DMS53 treated with DMSO at 0.1 percent for 48 hours (cell line): ENCODE data around the gene DNAL1.

Experiments used
- DNase-seq: peaks from one replicate; lab custom pipeline; 2025; ENCODE audit not compliant: unreplicated experiment; lab: John Stamatoyannopoulos, UW

DNAL1 gene

DNA sequence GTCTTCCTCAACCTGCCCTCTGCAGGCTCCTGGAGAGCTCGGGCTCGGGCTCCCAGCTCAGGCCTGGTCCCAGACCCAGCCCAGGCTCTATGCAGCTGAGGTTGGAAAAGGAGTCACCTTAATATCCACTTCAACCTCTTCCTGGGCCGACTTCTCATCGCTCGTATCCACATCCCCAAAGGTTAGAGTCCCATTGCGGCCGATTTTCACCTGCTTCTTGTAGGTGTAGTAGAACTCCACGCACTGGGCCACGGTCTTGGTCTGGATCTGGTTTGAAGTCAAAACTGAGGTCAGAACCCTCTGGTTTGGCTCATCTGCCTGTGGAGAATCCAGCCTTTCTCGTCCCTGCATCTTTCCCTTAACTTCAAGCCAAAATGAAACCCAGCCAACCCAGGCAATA, 77.8 kb downstream of the DNAL1 start:
- DNase-seq: no peak

DNA sequence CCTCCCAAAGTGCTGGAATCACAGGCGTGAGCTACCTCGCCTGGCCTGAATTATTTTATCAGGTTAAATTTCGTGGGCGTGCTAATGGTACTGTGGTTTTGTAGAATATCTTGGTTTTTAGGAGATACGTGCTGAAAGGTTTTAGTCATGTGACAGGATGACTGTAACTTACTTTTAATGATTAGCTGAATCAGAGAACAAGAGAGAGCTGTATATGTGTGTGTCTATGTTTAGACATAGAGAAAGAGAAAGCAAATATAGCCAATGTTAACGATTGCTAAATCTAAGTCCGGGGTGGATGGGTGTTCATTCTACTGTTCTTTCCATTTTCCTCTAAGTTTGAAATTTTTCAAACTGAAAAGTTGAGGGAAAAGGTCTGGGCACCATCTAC, 78.6 kb downstream of the DNAL1 start:
- no peak for DNase-seq

DNA sequence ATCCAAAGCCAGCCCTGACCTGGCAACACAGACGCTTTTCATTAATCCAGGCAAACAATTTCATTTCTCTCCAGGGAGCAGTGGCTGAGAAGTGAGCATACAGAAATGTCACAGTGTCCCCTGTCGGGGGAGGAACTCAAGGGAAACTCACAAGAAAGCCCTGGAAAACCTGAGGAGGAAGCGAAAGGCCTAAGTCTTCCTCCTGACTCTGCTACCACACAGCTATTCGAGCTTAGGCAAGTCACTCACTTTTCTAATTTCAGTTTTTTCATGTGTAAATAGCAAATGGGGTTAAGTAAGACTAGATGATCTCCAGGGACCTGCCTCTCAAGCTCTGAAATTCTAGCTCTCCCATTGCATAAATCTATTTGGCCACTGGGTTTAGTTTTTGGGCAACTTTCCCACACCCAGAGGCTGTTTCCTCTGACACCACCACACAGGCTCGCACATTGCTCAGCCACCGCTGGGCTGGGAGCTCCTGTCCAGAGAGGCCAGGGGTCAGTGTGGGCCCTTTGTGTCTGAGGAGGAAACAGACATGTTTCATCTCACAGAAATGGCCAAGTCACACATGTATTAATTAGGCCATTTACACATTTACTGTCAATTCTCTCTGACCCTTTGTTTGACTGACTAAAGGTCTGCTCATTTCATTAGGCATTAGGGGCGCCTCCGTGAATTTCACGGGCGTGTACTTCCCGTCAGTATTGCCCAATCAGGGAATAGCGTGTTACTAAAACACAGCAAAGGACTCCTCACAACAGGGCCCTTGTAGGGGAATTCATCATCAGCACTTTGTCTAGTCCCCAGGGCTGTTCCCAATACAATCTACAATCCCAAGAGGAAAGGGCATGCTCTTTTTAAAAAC, 79.2 kb downstream of the DNAL1 start:
- no peak for DNase-seq

DNA sequence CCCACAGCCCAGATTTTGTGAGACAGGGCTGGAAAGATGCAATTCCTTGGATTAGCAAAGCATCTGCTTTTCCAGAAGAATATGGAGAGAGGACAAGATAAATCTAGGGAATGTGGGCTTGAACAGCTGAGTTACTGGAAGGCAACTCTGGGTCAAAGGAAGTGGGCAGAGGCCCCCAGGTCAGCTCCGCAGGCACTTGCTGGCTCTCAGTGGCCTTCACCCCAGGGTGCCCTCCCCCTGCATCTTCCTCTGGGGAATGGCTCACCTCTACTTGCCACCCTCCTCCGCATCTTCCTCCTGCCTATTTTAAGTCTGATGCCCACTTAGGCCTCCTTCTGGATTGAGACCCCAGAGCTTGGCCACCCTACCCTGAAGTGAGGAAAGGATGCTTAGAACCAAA, 79.9 kb downstream of the DNAL1 start:
- no peak for DNase-seq

DNA sequence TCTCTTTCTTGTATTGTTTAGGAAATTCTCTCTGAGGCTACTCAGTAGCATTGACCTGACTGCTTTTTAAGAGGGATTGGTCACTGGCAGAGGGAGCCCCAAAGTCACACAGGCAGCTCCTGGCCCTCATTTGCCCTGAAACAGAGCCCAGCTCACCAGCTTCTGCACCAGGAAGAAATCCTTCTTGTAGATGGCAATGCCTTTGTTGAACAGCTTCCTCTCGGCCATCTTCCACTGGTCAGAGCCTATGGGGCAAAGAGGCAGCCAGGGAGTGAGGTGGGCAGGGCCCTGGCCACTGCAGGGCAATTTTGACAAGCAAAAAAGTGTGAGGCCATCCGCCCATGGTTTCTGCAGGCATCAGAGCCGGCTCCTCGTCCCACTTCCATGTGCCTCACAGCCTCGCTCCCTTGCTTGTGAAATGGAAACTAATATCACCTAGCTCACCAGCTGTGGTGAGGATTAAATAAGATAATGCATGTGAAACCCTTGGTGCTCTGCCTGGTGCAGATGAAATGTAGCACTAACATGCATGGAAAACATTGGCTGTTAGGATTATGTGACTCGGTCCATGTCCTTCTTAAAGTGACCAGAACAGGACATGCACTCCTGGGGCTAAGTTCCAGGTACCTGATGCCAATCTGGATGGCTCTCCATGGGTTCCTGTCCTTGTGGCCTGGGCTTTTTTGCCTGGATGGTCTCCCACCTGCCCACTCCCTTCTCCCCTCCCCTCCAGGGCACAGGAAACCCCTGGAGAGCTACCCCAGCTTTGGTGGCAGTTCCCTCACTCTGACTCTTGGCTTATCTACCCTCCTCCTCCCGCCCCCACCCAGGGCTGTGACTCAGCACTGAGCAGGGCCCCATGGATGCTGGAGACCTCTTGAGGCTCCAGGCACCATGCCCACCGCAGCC, 80.6 kb downstream of the DNAL1 start:
- no peak for DNase-seq

DNA sequence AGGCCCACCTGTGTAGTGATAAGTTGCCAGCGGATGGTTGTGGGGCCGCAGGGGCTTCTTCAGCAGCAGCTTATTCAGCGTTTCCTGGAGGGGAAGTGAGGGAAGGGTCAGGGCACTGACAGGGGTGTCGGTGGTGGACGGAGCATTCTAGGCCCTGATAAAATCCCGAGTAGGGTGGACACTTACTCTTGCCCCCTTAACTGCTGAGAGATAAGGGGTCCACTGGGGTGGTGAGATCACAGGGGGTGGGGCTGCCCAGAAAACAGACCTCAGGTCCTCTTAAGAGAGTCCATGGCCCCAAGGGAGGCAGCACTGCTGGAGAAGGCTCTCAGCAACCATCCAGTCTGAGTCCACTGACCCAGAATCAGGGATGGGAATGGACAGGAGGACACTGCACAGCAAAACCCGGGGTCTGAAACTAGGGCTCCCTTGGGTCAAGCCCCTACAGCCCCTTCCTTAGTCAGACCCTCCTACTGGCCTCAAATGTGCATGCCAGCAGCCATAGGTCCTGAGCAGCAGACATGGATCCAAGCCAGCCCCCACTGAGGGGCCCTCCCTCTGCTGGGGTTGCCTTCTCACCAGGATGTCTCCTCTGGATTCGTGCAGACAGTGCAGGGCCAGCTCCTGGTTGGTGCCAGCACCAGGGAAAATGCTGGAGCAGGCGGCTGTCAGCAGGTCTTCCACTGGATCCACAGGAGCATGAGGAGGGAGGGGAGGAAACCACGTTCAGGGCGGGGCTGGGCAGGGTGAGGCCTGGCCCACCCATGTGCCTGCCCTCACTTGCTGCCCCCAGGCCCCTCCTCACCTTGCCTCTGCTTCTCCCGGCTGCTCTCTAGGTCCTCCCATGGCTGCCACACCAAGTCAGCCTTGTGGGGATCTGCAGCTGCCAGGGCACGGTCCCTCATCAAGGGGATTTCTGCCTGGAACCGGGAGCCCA, 81.5 kb downstream of the DNAL1 start:
- no peak for DNase-seq

DNA sequence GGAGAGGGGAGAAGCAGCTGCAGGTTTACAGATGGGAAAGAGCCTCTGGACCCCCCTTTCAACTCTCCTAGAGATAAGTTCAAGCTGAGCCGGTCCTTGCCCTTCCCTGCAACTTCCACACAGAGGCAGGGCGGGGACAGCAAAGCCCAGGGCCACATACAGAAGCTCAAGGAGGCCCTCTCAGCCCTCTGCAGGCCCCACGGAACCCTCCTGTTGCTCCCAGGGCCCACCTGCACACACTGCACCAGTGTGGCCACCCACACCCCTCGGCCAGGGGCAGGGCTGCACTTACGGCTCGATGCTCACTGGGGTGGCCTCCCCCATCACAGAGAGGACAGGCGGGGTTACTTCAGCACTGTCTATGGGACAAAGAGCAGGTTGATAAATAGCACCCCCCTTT, 82.4 kb downstream of the DNAL1 start:
- no peak for DNase-seq

DNA sequence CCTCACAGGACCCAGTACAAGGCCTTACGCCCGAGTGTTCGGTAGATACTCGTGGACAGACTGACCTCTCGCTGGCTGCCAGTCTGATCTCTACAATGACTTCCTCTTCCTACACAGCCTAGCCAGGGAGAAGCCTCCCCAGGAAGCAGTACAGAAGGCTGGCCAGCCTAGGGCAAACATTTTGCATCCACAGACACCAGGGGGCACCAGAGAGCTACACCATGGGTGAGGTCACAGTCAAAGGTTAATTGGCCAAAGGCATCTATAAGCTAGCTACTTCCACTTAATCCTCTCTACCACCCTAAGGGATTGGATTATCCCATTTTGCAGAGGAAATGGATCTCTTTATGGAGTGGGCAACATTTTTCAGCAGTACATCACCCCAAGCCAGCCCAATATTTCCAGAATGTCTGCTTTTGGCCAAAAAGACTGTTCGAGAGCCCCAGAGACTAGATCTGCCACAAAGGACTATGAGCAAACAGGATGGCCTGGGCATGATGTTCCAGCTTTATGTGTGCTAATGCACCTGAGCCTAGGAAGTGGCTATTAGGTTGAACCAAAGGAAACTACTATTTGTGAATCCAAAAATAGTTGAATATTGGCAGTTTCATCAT, 84.0 kb downstream of the DNAL1 start:
- peak; percentile 63 for DNase-seq

DNA sequence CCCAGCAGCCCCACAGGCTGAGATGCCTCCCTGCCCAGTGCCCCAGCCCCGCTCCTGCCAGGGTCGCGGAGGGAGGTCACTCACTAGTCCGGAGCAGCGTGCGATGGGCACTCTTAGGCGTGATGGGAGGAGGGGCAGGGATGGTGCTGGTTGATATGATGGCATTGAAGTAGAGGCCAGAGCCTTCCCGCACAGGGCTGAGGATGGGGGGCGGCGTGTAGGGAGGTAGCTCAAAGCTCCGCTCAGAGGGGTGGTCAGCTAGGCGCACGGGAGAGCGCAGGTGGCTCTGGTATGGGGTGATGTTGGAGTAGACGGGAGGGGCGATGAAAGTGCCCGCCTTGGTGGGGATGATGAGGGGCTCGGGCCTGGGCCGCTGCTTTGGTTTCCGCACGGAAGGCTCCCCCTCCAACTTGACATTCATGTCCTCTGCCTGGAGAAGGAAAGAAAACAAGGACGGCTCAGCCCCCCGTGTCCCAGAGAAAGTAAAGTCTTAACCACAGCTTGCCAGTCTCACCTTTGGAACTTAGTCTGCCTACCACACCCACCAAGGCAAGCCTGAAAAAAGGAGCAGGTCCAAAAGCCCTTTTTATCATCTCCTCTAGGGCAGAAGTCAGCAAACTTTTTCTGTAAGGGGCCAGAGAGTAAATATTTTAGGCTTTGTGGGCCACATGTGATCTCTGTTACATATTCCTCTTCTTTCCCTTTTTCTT, 84.9 kb downstream of the DNAL1 start:
- DNase-seq: no peak

DNA sequence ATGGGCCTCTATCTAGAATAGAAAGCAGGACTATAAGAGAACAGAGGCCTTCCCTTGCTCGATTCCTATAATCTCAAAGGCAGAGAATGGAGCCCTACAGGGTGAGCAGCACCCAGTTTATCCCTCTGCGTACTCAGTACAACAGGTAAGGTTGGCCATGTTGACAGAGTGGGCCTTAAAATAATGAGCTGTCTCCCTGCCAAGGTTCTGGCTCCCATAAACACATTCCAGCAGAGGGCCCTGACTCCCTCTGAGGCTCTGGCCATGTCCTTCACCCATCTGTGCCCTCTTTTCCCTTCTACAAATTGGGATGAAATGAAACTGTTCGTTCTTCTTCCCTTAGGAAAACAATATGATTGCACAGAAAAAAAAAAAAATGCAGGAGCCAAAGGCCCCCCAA, 86.3 kb downstream of the DNAL1 start:
- no peak for DNase-seq

DNA sequence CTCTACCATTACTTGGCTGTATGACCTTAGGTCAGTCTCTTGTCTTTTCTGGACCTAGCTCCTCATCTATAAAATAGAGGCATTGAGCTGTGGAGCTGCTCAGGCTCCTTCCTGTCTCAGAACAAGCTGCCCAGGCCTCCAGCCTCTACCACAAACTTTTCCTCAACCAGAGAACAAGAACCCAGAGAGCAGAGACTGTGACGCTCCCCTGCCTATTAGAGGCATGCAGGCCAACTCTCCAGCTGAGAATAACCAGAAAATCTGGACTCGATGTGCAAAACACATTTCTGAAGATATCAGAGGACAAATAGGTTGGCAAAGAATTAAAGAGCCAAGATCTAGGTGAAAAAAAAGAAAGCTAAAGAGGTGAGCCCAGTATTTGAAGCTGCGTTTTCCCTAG, 87.2 kb downstream of the DNAL1 start:
- no peak for DNase-seq

DNA sequence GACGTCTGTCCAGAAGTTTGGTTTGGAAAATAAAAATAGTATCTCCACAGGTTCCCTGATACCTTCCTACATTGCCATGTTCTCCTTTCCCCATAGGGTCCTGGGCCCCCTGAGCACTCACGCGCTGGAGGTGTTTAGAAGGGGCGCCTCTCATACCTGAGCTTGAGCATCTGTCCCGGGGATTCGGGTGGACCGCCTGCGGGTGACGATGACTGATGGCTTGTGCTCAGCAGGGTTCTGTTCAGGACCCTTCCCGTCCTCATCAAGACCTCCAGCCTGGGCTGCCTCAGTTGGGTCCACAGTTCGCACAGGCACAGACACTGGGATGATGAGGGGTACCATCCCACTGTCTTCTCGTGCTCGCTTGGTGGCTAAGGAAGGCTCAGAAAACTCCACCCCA, 92.1 kb downstream of the DNAL1 start:
- no peak for DNase-seq

DNA sequence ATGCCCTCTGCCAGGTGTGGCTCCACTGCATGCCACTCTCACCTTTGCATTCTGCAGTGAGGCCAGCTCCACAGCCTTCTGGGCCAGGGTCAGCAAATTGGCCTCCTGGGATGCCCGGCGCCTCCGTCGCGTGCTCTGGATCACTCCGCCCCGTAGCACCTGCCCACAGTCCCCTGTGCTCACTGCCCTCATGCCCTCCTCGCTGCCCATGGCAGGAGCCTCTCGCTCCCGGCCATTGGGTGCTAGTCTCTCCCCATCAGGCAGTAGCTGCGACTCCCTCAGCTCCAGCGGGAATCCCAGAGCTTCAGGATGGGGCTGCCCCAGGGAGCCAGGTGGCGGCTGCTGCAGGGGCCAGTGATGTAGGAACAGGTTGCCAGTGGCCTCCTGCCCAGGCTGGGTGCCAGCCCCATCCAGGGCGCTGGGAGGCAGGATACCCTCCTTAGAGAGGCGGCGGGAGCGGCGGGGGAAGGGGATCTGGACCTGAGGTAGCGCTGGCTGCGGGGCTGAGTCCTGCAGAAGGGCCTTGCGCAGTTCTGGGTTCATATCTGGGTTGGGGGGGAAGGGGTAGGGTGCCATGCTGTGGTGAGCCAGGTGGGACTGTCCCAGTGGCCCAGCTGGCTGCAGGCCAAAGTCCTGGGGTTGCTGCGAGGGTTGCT, 93.9 kb downstream of the DNAL1 start:
- no peak for DNase-seq

DNA sequence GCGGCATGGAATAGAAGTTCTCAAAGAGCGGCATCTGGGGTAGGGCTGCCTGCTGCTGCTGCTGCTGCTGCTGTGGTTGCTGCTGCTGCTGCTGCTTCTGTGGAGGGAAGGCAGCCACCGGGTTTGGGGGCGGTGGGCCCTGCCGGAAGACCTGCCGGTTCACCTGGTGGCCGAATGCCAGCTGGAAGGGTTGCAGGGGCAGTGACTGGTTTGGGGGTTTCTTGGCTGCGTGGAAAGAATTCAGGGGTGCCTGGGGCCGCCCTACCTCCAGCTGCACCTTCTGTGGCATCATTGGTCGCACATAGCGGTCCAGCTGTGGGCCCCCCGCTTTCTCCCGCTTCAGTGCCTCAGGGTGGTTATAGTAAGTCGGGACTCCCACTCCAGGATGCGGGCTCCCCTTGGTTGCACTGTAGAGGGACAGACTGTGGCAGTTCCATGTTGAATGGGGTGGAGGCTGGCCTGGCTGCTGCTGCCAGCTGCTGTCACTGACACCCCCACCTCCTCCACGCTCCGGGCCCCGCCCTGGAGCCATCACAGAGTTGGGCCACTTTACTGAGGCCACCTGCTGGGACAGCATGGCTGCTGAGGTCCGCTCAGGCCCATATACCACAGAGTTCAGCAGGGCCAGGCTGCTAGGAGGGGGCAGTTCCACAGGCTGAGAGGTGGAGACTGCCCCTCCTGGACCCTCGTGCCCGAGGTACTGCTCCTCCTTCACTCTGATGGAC, 94.5 kb downstream of the DNAL1 start:
- no peak for DNase-seq

DNA sequence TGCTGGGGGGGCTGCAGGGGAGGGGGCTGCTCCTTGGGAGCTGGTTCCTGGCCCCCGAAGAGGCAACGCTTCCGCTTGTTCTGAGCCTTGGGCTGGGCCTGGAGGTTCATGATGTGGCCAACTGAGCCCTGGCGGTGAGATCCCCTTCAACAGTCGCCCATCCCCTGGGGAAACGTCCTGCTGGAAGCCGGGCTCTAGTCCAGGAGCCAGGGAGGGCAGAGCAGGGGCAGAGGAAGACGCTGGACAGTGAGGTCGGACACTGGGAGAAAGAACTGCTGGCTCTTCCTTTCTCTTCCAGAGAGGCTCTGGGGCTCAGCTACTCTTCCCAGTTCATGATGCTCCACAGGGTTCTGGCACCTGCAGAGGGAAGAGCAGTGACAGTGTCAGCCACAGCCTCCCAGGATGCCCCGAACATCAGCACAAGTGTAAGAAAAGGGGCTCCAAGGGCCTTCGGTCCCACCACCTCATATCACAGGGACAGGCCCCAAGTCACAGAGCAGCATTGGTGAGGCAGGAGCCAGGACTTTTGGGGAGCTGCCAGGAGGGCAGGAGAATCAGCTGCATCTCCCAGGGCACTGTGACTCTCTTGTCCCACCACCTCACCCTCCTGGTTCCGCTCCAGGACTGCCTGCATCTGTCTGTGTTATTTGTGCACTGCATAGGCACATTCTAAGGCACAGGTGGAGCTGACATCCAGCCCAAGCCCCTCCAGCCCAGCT, 95.3 kb downstream of the DNAL1 start:
- DNase-seq: no peak

DNA sequence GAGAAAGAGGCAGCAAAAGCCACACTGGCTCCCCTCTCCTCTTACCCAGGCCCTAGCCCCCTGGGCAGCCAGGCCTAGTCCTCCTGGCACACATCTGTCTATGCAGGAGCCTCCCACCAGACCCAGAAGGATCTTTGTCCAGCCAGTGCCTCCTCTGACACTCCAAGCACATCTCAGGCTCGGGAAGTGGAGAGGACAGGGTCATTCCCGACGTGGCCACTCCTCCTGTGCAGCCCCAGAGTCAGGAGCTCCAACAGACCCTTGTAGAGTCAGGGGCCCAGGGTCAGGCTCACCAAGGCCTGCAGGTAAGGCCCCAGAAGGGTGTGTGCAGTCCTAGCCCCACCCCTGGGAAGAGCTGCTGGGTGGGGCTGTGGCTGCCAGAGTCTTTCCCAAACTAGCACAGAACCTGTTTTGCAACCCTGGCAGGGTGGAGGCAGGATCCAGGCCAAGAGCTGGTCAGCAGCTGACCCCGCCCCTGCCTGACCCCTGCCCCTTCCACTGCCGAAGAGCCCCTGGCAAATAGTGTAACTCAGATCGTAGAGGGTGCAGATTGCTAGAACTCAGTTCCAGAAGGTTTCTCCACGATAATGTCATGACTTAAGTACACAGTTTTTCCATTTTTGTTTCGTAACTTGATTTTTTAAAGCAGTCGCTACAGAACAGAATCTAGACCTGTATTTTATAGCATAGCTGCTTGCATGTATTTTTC, 96.0 kb downstream of the DNAL1 start:
- no peak for DNase-seq

DNA sequence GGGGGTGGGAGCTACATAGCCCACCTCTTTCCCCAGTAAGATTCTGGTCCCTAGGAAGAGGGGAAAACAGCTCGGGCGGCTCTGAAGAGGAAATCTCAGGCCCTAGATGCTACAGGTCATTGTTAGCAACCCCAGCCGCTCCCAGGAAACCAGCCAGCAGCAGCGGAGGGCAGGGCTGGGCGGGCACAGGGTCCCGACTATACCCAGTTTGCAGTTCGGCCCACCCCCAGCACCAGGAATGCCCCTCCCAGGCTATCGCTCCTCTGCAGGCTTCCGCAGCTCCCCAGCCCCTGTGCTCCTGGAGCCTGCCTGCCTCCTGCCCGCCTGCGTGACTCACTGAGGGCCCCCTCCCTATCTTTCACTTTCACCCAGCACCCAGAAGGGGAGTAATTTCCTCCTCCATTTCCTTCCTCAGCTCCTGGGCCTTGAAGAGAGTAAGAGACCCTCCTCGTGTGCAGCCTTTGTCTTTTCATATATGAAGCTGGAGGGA, 96.6 kb downstream of the DNAL1 start:
- DNase-seq: no peak
